Renal pelvis (tissue), 3 donors: ENCODE data around the gene GRIK4. TPM values are rescaled to one million over a fixed set of nuclear protein-coding genes. Genes with fewer than 3 reads are reported as not detected.

Source experiments
- polyA plus RNA-seq, 3 donors: library from polyadenylated mRNA; unstranded; fragments of 120-200 nt; gene quantifications; one replicate each; pipeline ENCODE4 v1.2.1, GENCODE V29; 2013; ENCODE audit not compliant: insufficient read length in 3 of 3

GRIK4 gene
- polyA plus RNA-seq, 3 donors = 0.86 to 1.7 (median 1.0) TPM

Other genes with a start within 250 kb of the GRIK4 start
- 10 to 100 TPM; 10.1 to 15.2 (median 14.0) TPM for gene TLCD5, start 186.4 kb upstream of the GRIK4 start, polyA plus RNA-seq
- gene ARHGEF12, start 175.3 kb upstream of the GRIK4 start, polyA plus RNA-seq = 100 to 1,000 TPM; 114 to 152 (median 121) TPM